ENCODE data around the gene SPATS2L.

The SPATS2L gene

GRCh38 chr2:200306196-200306930 lies at the start of gene SPATS2L:
Gene SPATS2L, plus strand, starts transcription at chr2:200306693. Its CDS starts 82,552 bp downstream, at chr2:200389245.
- in situ Hi-C loops (cut with HindIII; ENCODE audit: low sequenced_read_pairs) = no loop called here

- in situ Hi-C loops (cut with HindIII; ENCODE audit: low sequenced_read_pairs) = no loop called here
Observed at GRCh38 chr2:200257570-200257969, 48.9 kb upstream of the SPATS2L start.

GRCh38 chr2:200258081-200258480 lies 48.4 kb upstream of the SPATS2L start:
- in situ Hi-C loops (cut with HindIII; ENCODE audit: low sequenced_read_pairs) = no loop called here

- in situ Hi-C loops (cut with HindIII; ENCODE audit: low sequenced_read_pairs) = no loop called here
Observed at GRCh38 chr2:200258881-200259576, 47.5 kb upstream of the SPATS2L start.

- in situ Hi-C loops (cut with HindIII; ENCODE audit: low sequenced_read_pairs) = no loop called here
Observed at GRCh38 chr2:200259577-200259957, 46.9 kb upstream of the SPATS2L start.

GRCh38 chr2:200262047-200262446 lies 44.4 kb upstream of the SPATS2L start:
- in situ Hi-C loops (cut with HindIII; ENCODE audit: low sequenced_read_pairs) = no loop called here

GRCh38 chr2:200263279-200263678 lies 43.2 kb upstream of the SPATS2L start:
- in situ Hi-C loops (cut with HindIII; ENCODE audit: low sequenced_read_pairs) = no loop called here

- in situ Hi-C loops (cut with HindIII; ENCODE audit: low sequenced_read_pairs) = no loop called here
Observed at GRCh38 chr2:200264631-200265030, 41.9 kb upstream of the SPATS2L start.

GRCh38 chr2:200266406-200266805 lies 40.1 kb upstream of the SPATS2L start:
- in situ Hi-C loops (cut with HindIII; ENCODE audit: low sequenced_read_pairs) = no loop called here

- in situ Hi-C loops (cut with HindIII; ENCODE audit: low sequenced_read_pairs) = no loop called here
Observed at GRCh38 chr2:200267350-200267749, 39.1 kb upstream of the SPATS2L start.

- in situ Hi-C loops (cut with HindIII; ENCODE audit: low sequenced_read_pairs) = loop anchor here (5.0 kb wide), 1 partner anchor 33 kb away; no protein-coding TSS in a partner anchor
Observed at GRCh38 chr2:200270732-200271131, 35.8 kb upstream of the SPATS2L start.

GRCh38 chr2:200272320-200272719 lies 34.2 kb upstream of the SPATS2L start:
- in situ Hi-C loops (cut with HindIII; ENCODE audit: low sequenced_read_pairs) = loop anchor here (5.0 kb wide), 1 partner anchor 35 kb away; no protein-coding TSS in a partner anchor

GRCh38 chr2:200274116-200275075 lies 32.1 kb upstream of the SPATS2L start:
- in situ Hi-C loops (cut with HindIII; ENCODE audit: low sequenced_read_pairs) = loop anchor here (5.0 kb wide), 1 partner anchor 37 kb away; no protein-coding TSS in a partner anchor

GRCh38 chr2:200275295-200276013 lies 31.0 kb upstream of the SPATS2L start:
- in situ Hi-C loops (cut with HindIII; ENCODE audit: low sequenced_read_pairs) = no loop called here

GRCh38 chr2:200276472-200276871 lies 30.0 kb upstream of the SPATS2L start:
- in situ Hi-C loops (cut with HindIII; ENCODE audit: low sequenced_read_pairs) = no loop called here

GRCh38 chr2:200278694-200279316 lies 27.7 kb upstream of the SPATS2L start:
- in situ Hi-C loops (cut with HindIII; ENCODE audit: low sequenced_read_pairs) = no loop called here

- in situ Hi-C loops (cut with HindIII; ENCODE audit: low sequenced_read_pairs) = no loop called here
Observed at GRCh38 chr2:200279857-200280256, 26.6 kb upstream of the SPATS2L start.

- in situ Hi-C loops (cut with HindIII; ENCODE audit: low sequenced_read_pairs) = no loop called here
Observed at GRCh38 chr2:200286578-200286977, 19.9 kb upstream of the SPATS2L start.

GRCh38 chr2:200288670-200289429 lies 17.6 kb upstream of the SPATS2L start:
- in situ Hi-C loops (cut with HindIII; ENCODE audit: low sequenced_read_pairs) = no loop called here
